Measurements from ENCODE around the gene ACTN4. TPM values are rescaled to one million over a fixed set of nuclear protein-coding genes. Genes with fewer than 3 reads are reported as not detected.

The ACTN4 gene
- total RNA-seq, 2 experiments from 2014 or later, result 86.8 to 178 TPM

GRCh38 chr19:38684078-38684861, 36.8 kb downstream of the ACTN4 start:
- POLR2A ChIA-PET, result no interaction called here
- no peak for TF ChIP-seq CTCF (conservative IDR thresholded peaks at IDR 0.05; ENCODE audit: low read length)

GRCh38 chr19:38684862-38685665, 37.6 kb downstream of the ACTN4 start:
- Histone ChIP-seq H4K20me1 (ENCODE audit: insufficient read depth, low read length) (0 out of 2 replicates have a peak, but pooled peaks cover 5% of the 10 kb centered on the region), H3K4me3 (ENCODE audit: low read depth, low read length, poor library complexity, severe bottlenecking) (no peak overlapping the region), H2AFZ (ENCODE audit: low read length) (no peak overlapping the region), H3K27ac (ENCODE audit: low read depth, low read length, poor library complexity, severe bottlenecking) (no peak overlapping the region), H3K4me1 (ENCODE audit: insufficient read depth, low read length, poor library complexity, severe bottlenecking) (peaks cover 15% of the 10 kb centered on the region), H3K9me3 (ENCODE audit: low read length) (no peaks in the 10 kb centered on the region), H3K4me2 (ENCODE audit: low read length) (no peak overlapping the region), H3K36me3 (ENCODE audit: insufficient read depth, low read length) (peaks cover 9% of the 10 kb centered on the region), H3K79me2 (ENCODE audit: insufficient read depth, low read depth, low read length) (peaks cover 30% of the 10 kb centered on the region; the same call in 1 of the 2 replicates), H3K9me2 (ENCODE audit: insufficient read depth, low read length) (no peaks in the 10 kb centered on the region)
- CTCF ChIA-PET (ENCODE audit: unreplicated experiment), result no interaction called here
- POLR2A ChIA-PET, result no interaction called here
- TF ChIP-seq CTCF (conservative IDR thresholded peaks at IDR 0.05; ENCODE audit: low read length), result no peak
- no peak for TF ChIP-seq EZH2phosphoT487 (IDR thresholded peaks at IDR 0.05; ENCODE audit: borderline replicate concordance, low read depth, low read length)
- BruUV-seq (replicated peaks), result no TSS peak
- DNase-seq (ENCODE audit: low spot score), result no peak
- intact Hi-C loops (cut with micrococcal nuclease; ENCODE audit: unreplicated experiment), result no loop called here

More at GRCh38 chr19:38684078-38684861, 36.8 kb downstream of the ACTN4 start:
- peaks cover 15% of the 10 kb centered on the region for H3K4me1 ChIP-seq (ENCODE audit: insufficient read depth, low read length, poor library complexity, severe bottlenecking)
- H3K27ac ChIP-seq (ENCODE audit: low read depth, low read length, poor library complexity, severe bottlenecking), result no peak overlapping the region
- no peak overlapping the region for H2AFZ ChIP-seq (ENCODE audit: low read length)
- DNase-seq (ENCODE audit: low spot score), result no peak
- CTCF ChIA-PET (ENCODE audit: unreplicated experiment), result no interaction called here
- no peaks in the 10 kb centered on the region for H3K9me2 ChIP-seq (ENCODE audit: insufficient read depth, low read length)
- no peaks in the 10 kb centered on the region for H3K9me3 ChIP-seq (ENCODE audit: low read length)
- no peak overlapping the region for H3K4me2 ChIP-seq (ENCODE audit: low read length)
- H3K4me3 ChIP-seq (ENCODE audit: low read depth, low read length, poor library complexity, severe bottlenecking), result no peak overlapping the region
- 0 out of 2 replicates have a peak, but pooled peaks cover 5% of the 10 kb centered on the region for H4K20me1 ChIP-seq (ENCODE audit: insufficient read depth, low read length)
- H3K79me2 ChIP-seq (ENCODE audit: insufficient read depth, low read depth, low read length), result peaks cover 30% of the 10 kb centered on the region; the same call in 1 of the 2 replicates
- no TSS peak for BruUV-seq (replicated peaks)
- intact Hi-C loops (cut with micrococcal nuclease; ENCODE audit: unreplicated experiment), result no loop called here
- H3K36me3 ChIP-seq (ENCODE audit: insufficient read depth, low read length), result peaks cover 9% of the 10 kb centered on the region
